GM23338 (cell line): Measurements from ENCODE around the gene EMC1.

Experiments used
- EZH2 ChIP-seq: fragments of 200-600 bp; sonication (generic); IDR thresholded peaks from one replicate; pipeline ENCODE4 v1.8.0; 2017; ENCODE audit warnings: antibody characterized with exemption, mild to moderate bottlenecking, low read depth; ENCODE audit not compliant: unreplicated experiment
- POLR2AphosphoS5 ChIP-seq: IDR thresholded peaks from 2 replicates; pipeline ENCODE4 v1.6.1; 2016; ENCODE audit warnings: antibody characterized with exemption, low read depth
- TF ChIP-seq, protein P1 (sequence below), 2 experiments: fragments of 200-600 bp in 1 of 2; sonication (generic) in 1 of 2; conservative IDR thresholded peaks; 2 replicates each; pipeline versions ENCODE4 v1.5.1 to v1.6.1; 2016 to 2017; ENCODE audit warnings: antibody characterized with exemption in 2 of 2, low read depth in 2 of 2, mild to moderate bottlenecking in 2 of 2, moderate library complexity in 1 of 2

- TF ChIP-seq POLR2AphosphoS5 (no peak), EZH2 (no peak)
- TF ChIP-seq, protein P1, sequence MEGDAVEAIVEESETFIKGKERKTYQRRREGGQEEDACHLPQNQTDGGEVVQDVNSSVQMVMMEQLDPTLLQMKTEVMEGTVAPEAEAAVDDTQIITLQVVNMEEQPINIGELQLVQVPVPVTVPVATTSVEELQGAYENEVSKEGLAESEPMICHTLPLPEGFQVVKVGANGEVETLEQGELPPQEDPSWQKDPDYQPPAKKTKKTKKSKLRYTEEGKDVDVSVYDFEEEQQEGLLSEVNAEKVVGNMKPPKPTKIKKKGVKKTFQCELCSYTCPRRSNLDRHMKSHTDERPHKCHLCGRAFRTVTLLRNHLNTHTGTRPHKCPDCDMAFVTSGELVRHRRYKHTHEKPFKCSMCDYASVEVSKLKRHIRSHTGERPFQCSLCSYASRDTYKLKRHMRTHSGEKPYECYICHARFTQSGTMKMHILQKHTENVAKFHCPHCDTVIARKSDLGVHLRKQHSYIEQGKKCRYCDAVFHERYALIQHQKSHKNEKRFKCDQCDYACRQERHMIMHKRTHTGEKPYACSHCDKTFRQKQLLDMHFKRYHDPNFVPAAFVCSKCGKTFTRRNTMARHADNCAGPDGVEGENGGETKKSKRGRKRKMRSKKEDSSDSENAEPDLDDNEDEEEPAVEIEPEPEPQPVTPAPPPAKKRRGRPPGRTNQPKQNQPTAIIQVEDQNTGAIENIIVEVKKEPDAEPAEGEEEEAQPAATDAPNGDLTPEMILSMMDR (conservative IDR thresholded peaks at IDR 0.05; ENCODE audit: low read depth in 2 of 2): no peak
These were observed 28.1 kb downstream of the EMC1 start for GRCh38 chr1:19222979-19223824.
